ENCODE data around the gene CNN2. TPM values are rescaled to one million over a fixed set of nuclear protein-coding genes. Genes with fewer than 3 reads are reported as not detected.

CNN2 gene
- total and polyA plus RNA-seq, 9 of the 15 experiments (the other 6 are each of a cell fraction or from before 2014, with no cell fraction given) = 12.1 to 174 (median 52.7) TPM

GRCh38 chr19:984165-984967 lies 42.0 kb upstream of the CNN2 start, which contains the start of gene WDR18 (continued):
- no peak for TF ChIP-seq SMAD2 (IDR thresholded peaks at IDR 0.05; ENCODE audit: low read depth, low read length)
- TF ChIP-seq JUN (IDR thresholded peaks at IDR 0.05; ENCODE audit: borderline replicate concordance, low read depth, low read length) = peak; percentile 67; the same call in 1 of the 2 replicates
- TF ChIP-seq JUN (CRISPR knock-in tag; IDR thresholded peaks at IDR 0.05; ENCODE audit: borderline replicate concordance) = 0 out of 2 replicates have a peak, but pooled peaks have one; percentile 53
- no peak for TF ChIP-seq THAP7 (CRISPR knock-in tag; IDR thresholded peaks at IDR 0.05)
- no peak for TF ChIP-seq SLC30A9 (CRISPR knock-in tag; IDR thresholded peaks at IDR 0.05)
- TF ChIP-seq STAT5B (CRISPR knock-in tag; IDR thresholded peaks at IDR 0.05) = no peak
- TF ChIP-seq TRIM28 (IDR thresholded peaks at IDR 0.05) = no peak
- TF ChIP-seq KAT8 (IDR thresholded peaks at IDR 0.05; ENCODE audit: low read depth) = no peak
- TF ChIP-seq NCOR1 (IDR thresholded peaks at IDR 0.05) = no peak
- TF ChIP-seq ATF3 (IDR thresholded peaks at IDR 0.05) = peak; percentile 67
- TF ChIP-seq ATF3 (CRISPR knock-in tag; conservative IDR thresholded peaks at IDR 0.05) = no peak
- peak; percentile 98 for TF ChIP-seq CTCFL (IDR thresholded peaks at IDR 0.05; ENCODE audit: borderline replicate concordance, insufficient read depth, low read depth, low read length, poor library complexity, severe bottlenecking)
- peak; percentile 93 to 98 for TF ChIP-seq MNT (conservative IDR thresholded peaks at IDR 0.05)
- TF ChIP-seq LARP7 (IDR thresholded peaks at IDR 0.05) = no peak; the same call in 1 of the 2 replicates
- no peak for TF ChIP-seq ZBED1 (IDR thresholded peaks at IDR 0.05)
- peak; percentile 96 for TF ChIP-seq AFF4 (CRISPR knock-in tag; IDR thresholded peaks at IDR 0.05)
- TF ChIP-seq CXXC5 (CRISPR knock-in tag; IDR thresholded peaks at IDR 0.05) = peak; percentile 88
- no peak for TF ChIP-seq ZKSCAN8 (CRISPR knock-in tag; IDR thresholded peaks at IDR 0.05)
- TF ChIP-seq NR2C1 (IDR thresholded peaks at IDR 0.05) = peak; percentile 83
- TF ChIP-seq NR2C1 (tag; IDR thresholded peaks at IDR 0.05) = peak; percentile 84
